Uterus (tissue), 2 donors: ENCODE data around the gene APBA3.

Experiments
- POLR2A ChIP-seq, 2 donors: fragments of 450-650 bp; IDR thresholded peaks; one replicate each; pipeline ENCODE4 v1.6.1; 2016; ENCODE audit warnings: antibody characterized with exemption in 2 of 2, mild to moderate bottlenecking in 1 of 2, moderate library complexity in 1 of 2
- TF ChIP-seq, protein P1 (sequence below), 4 experiments: fragments of 200-600 bp in 2 of 4; fragments of 450-650 bp in 2 of 4; sonication (generic) in 2 of 4; IDR thresholded peaks; one replicate each; pipeline ENCODE4 v1.5.1; 2016 to 2019; ENCODE audit warnings: antibody characterized with exemption in 4 of 4, mild to moderate bottlenecking in 2 of 4, moderate library complexity in 1 of 4

DNA sequence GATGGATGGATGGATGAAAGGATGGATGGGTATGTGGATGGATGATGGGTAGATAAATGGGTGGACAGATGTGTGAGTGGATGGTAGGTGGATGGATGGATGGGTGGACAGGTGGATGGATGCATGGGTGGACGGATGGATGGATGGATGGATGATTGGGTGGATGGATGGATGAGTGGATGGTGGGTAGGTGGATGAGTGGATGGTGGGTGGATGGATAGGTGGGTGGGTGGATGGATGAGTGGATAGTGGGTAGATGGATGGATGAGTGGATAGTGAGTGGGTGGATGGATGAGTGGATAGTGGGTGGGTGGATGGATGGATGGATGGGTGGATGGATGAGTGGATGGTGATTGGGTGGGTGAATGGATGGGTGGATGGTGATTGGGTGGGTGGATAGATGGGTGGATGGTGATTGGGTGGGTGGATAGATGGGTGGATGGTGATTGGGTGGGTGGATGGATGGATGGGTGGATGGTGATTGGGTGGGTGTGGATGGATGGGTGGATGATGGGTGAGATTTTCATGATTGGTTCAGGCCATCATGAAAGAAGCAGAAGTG lies 15.1 kb upstream of the APBA3 start:
- TF ChIP-seq, protein P1, sequence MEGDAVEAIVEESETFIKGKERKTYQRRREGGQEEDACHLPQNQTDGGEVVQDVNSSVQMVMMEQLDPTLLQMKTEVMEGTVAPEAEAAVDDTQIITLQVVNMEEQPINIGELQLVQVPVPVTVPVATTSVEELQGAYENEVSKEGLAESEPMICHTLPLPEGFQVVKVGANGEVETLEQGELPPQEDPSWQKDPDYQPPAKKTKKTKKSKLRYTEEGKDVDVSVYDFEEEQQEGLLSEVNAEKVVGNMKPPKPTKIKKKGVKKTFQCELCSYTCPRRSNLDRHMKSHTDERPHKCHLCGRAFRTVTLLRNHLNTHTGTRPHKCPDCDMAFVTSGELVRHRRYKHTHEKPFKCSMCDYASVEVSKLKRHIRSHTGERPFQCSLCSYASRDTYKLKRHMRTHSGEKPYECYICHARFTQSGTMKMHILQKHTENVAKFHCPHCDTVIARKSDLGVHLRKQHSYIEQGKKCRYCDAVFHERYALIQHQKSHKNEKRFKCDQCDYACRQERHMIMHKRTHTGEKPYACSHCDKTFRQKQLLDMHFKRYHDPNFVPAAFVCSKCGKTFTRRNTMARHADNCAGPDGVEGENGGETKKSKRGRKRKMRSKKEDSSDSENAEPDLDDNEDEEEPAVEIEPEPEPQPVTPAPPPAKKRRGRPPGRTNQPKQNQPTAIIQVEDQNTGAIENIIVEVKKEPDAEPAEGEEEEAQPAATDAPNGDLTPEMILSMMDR (IDR thresholded peaks at IDR 0.05) = no peak
- TF ChIP-seq POLR2A (IDR thresholded peaks at IDR 0.05) = no peak
